HG03025 (cell line): ENCODE measurements around the gene PRSS50.

ENCODE experiments used
- ATAC-seq: cut with Tn5 transposase; IDR thresholded peaks from one replicate; pipeline ENCODE4 v1.9.1; 2021; ENCODE audit warnings: mild to moderate bottlenecking, moderate library complexity; ENCODE audit not compliant: unreplicated experiment, low FRiP score

The PRSS50 gene

GRCh38 chr3:46729038-46729437, 11.4 kb upstream of the PRSS50 start:
- ATAC-seq = no peak

GRCh38 chr3:46725621-46726314, 8.1 kb upstream of the PRSS50 start:
- no peak for ATAC-seq

GRCh38 chr3:46724424-46724823, 6.8 kb upstream of the PRSS50 start:
- no peak for ATAC-seq

- no peak for ATAC-seq
Observed at GRCh38 chr3:46722443-46722842, 4.8 kb upstream of the PRSS50 start.

- no peak for ATAC-seq
Observed at GRCh38 chr3:46721009-46721408, 3.3 kb upstream of the PRSS50 start.

GRCh38 chr3:46719735-46720271, 2.1 kb upstream of the PRSS50 start:
- ATAC-seq = no peak

GRCh38 chr3:46719044-46719565, 1.4 kb upstream of the PRSS50 start:
- no peak for ATAC-seq

GRCh38 chr3:46716461-46717441, 918 bp downstream of the PRSS50 start:
- ATAC-seq = no peak

- no peak for ATAC-seq
Observed at GRCh38 chr3:46715507-46716175, 2.0 kb downstream of the PRSS50 start.

GRCh38 chr3:46714728-46715506, 2.8 kb downstream of the PRSS50 start:
- no peak for ATAC-seq

- no peak for ATAC-seq
Observed at GRCh38 chr3:46713898-46714552, 3.6 kb downstream of the PRSS50 start.

- ATAC-seq = no peak
Observed at GRCh38 chr3:46713050-46713897, 4.4 kb downstream of the PRSS50 start.

GRCh38 chr3:46712191-46713049, 5.2 kb downstream of the PRSS50 start:
- ATAC-seq = no peak

- no peak for ATAC-seq
Observed at GRCh38 chr3:46711760-46712159, 5.9 kb downstream of the PRSS50 start.

GRCh38 chr3:46711305-46711704, 6.4 kb downstream of the PRSS50 start:
- ATAC-seq = no peak

- ATAC-seq = no peak
Observed at GRCh38 chr3:46710671-46711295, 6.9 kb downstream of the PRSS50 start.

- no peak for ATAC-seq
Observed at GRCh38 chr3:46710229-46710628, 7.4 kb downstream of the PRSS50 start.
